GM19467 (cell line): ENCODE data around the gene AGMO.
"Not testable (repeated sequence)": the region's sequence is repeated elsewhere in the genome, so short reads cannot be mapped to it uniquely, and the experiment has no call there.

Source experiments
- ATAC-seq: cut with Tn5 transposase; IDR thresholded peaks from one replicate; pipeline ENCODE4 v1.9.1; 2021; ENCODE audit warnings: mild to moderate bottlenecking, moderate library complexity; ENCODE audit not compliant: unreplicated experiment

The AGMO gene

DNA sequence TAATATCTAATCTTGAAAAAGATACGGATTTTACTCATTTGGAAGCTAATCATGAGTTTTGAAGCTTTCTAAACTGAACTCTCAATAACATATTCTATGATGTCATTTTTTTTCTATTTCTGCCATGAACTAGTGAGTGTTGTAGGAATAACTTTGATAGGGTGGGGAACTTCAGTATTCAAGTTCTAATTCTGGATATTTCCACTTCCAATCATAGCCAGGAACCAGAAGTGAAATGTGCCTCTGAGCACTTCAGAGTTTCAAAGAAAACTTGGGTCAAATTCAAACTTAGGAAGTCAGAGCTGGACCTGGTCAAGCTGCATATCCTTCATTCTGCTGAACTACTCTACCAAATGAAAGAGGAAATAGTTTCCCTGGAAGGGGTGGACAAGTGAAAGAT, 847 bp downstream of the AGMO start:
- no peak for ATAC-seq

DNA sequence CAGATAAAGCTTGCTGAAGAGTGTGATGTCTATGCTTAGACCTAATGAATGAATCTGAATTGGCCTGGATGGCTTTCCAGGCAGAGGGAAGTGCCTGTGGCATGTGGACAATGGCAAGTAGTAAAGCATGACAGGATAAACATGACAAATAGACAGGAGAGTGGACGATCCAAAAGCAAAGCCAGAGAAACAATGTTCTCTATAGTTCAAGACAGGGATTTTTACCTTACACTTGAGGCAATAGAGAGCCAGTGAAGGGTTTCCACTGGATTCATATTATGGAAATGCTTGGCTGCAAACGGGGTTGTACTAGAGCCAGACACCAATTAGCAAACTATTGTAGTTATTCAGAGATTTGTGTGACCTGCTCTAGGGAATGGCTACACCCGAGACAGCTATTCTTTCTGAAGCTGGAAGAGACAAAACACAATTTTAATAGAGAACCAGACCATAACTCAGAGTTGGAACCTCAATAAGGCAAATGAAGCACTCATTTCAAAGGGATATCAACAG, 2.3 kb downstream of the AGMO start:
- no peak for ATAC-seq

DNA sequence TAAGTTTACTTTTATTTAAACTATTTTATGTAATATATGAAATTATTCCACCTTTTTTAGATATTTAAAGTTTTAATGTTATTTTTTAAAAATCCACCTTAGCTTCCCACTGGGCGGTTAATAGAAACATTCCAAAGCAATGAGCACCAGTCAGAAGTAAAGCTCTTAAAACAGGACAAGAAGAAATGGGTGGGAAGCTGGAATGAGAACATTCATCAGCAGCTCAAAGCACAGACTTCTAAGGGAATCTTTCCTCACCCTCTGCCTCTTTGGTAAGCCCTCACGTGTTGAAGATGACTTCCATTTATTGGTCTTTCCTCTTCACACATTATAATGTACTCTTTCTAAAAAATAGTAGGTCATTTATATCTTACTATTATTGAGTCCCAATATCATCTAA, 3.1 kb downstream of the AGMO start:
- no peak for ATAC-seq

DNA sequence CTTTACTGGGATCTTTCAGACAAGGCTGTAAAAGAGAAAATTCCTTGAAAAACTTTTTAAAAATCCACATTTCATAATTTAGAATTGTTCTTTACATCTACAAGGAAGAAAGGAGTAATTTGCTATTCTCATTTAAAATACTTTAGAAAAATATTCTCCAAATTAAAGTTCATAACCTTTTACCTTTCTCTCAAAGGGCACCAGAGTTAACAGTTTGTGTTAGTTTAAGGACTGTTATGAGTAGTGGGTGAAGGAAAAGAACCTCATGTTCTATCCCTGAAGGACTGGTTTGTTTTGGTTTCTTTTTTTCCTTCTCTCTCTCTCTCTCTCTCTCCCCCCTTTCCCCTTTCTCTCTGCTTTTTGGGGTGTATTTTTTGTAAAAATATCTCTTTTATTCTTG, 4.1 kb downstream of the AGMO start:
- no peak for ATAC-seq

DNA sequence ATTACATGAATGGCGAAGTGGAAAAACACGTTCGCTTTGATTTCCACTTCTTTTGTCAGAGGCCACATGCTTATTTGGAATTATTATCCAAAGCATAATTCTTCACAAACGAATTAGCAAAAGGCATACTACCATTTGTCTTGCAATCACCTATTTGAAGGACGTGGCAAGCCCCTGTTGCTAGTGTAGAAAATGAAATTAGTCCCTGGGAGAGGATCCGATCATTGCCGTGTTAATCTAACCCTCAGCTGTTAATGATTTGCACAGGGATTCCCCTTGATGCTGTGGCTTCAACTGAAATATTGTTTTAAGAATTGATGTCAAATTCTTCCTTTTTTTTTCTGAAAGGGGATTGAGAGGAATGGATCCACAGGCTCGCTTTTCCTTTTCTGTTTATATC, 4.6 kb downstream of the AGMO start:
- no peak for ATAC-seq

DNA sequence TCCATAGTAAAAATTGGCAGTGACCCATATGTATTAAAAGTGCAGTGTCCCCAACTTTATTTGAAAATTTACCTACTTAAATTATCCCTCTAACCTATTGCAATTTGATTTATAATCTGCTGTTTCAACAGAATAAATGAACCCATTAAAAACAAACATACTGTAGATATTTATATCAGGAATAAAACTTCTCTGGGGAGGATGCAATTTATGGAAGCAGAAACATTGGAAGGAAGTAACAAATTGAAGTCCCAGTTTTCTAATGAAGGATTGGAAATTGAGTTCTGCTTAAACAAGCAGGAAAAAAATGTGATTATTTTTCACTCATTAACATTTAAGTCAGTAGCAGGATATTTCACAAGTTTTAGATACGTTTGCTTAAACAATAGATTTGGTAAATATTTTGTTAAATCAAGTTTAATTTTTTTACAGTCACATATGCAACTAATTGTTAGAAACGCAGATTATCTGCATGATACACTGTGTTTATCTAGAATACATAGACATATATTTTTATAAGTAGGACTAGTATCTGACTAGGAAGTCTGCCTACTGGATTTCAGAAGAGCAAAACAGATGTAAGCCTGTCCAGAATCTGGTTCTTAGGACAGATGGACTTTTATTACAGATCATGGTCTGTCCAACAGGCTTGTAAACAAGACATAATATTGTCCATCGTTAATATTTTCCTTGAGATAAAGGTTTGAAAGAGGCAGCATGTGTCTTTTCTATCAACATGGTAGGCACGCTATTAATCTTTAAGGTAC, 5.3 kb downstream of the AGMO start:
- ATAC-seq: no peak

DNA sequence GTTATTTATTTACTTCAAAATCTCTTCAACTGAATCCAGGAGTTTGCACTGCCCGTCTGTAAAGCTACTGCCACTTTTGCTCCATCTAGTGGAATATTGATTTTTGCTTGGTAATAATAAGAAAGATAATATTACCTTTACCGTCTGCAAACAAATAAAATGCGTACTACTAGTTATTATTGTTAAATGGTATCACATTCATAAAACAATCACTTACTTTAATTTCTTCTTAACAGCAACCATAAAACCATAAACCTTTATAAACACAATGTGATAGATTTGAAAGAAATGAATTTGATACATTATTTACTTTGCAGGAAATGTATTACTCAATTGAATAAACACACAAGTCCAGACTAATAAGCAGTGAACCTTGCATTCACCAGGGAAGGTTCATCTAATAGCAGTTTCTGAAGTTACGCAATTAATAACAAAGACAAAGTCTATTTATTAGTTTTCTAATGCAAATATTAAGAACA, 6.4 kb downstream of the AGMO start:
- no peak for ATAC-seq

DNA sequence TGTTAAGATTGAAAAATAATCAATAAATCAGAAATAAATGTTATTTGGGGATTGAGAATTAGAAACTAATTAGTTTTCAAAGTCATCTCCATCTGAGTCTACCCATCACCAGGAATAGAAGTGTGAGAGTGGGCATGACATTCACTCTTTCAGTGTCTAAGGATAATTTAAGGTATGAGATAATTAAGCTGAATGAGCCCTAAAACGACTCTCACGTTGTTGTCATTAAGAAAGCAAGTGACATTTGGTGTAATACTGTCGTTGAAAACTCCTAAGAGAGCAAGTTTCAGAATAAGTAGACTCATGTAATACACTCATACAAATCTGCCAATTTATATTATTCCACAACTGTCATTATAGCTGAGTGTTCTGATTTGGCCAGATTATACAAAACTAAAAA, 7.1 kb downstream of the AGMO start:
- ATAC-seq: no peak

DNA sequence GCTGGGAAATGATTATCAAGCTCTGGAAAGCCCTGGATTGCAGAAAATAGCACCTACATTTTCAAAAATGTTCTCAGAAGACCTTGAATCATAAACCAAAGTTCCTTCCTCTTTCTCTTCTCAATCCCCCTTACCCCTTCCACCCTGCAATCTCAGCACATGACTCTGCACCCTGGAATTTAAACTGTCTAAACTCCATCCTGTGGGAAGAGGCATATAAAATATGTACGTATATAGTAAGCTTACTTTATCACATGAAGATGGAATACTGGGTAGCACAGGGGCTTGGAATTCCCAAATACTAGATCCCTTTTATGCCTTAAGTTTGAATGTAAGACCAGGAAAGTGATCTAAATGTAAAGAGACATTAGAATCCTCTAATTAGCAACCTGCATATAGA, 7.7 kb downstream of the AGMO start:
- no peak for ATAC-seq

DNA sequence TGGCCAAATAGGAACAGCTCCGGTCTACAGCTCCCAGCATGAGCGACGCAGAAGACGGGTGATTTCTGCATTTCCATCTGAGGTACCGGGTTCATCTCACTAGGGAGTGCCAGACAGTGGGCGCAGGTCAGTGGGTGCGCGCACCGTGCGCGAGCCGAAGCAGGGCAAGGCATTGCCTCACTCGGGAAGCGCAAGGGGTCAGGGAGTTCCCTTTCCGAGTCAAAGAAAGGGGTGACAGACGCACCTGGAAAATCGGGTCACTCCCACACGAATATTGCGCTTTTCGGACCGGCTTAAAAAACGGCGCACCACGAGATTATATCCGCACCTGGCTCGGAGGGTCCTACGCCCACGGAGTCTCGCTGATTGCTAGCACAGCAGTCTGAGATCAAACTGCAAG, 14.5 kb downstream of the AGMO start:
- not testable (repeated sequence) for ATAC-seq

DNA sequence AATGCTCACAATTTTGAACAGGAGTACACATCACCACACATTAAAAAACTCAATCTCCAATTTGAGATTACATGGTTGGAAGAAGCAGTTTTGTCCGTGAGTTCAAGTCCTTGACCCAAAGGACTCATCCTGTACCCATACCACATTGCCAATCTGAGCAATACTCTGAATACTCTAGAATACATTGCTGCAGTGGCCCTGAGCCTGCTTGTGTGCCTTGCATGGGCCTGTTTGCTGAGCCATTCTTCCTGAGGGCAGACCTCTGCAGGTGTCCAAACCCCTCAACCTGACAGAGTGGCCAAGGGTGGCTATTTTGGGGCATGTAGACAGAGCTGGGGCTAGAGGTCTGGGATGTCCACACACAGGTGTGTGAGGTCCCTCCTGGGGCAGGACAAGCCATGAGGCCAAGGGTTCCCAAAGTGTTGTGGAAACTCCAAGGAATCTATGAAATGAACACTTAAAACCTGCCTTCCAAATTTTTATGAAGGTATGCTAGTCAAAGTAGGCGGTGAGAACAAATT, 15.5 kb downstream of the AGMO start:
- no peak for ATAC-seq

DNA sequence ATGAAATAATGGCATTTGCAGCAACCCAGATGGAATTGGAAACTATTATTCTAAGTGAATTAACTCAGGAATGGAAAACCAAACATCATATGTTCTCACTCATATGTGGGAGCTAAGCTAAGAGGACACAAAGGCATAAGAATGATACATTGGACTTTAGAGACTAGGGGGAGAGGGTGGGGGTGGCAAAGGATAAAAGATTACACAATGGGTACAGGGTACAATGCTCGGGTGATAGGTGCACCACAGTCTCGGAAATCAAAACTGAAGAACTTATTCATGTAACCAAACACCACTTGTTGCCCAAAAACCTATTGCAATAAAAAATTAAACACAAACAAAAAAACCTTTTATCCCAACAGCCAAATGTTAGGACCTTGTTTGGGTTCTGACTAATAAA, 17.8 kb downstream of the AGMO start:
- no peak for ATAC-seq

DNA sequence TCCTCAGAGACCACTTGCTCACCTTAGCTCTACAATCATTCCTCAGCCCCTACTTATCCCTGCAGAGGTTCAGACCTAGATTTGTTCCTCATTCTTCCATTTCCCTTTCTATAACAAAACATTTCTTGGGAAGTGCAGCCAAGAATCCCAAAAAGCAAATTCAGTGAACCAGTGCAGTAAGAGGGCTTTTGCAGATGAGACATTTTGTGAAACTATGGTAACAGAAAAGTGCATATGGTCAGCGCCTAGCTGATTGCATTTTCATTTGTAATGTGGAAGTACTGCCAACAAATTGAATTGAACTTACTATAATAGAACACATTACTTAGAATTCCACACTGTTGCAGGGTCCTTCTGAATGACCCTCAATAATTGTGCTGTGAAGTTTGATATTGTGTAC, 18.6 kb downstream of the AGMO start:
- no peak for ATAC-seq

DNA sequence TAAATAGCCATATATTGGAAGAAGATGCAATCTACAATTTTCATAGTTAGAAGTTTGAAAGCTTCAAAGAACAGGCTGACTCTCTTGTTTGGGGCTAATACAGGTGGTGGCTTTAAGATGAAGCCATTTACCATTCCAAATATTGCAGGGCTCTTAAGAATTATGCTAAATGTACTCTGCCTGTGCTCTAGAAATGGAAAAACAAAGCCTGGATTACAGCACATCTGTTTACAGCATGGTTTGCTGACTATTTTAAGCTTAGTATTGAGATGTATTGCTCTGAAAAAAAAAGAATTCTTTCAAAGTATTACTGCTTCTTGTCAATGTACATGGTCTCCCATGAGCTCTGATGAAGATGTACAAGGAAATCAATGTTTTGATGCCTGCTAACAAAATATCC, 34.2 kb downstream of the AGMO start:
- ATAC-seq: no peak

DNA sequence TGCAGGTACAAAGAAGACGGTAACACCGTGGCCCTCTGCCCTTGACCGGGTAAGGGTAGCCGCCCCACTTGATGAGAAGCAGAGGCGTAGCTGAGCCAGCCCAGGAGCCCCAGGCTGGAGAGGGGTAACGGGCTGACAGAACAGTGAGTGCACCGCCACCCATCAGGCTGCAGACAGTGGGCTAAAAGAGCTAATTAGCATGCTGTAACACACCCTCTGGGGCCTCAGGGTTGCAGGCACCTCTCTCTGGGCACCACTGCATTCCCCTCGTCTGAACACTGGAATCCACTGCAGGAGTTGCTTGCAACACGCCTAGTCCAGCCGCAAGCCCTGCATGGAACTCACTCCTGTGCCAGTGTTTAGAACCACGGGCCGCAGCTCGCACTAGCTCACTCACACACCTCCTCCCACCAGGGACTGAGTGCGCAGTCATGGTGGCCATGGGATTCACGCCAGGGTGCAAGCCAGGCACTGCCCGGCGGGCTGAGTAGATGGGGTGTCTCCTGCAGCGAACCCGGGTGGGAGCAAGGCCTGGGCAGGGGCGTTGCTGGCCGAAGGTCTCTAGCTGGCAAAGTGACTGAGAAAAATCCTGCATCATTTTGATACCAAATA, 36.1 kb downstream of the AGMO start:
- no peak for ATAC-seq

DNA sequence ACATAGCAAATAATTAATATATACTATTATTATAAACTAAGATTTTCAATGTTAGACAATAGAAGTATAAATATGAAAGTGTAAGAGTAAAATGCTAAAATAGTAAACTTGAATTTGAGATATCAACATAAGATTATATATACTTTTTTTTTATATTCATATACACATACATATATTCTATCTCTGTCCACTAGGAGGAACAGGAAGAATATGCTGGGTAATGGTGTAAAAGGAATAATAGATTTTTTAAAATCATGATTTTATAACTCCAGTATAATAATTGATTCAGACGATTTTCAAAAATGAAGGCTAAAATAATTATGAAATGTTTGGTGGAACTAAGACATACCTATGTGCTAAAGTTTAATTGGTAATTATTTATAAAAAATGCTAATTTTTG, 37.7 kb downstream of the AGMO start:
- ATAC-seq: no peak

DNA sequence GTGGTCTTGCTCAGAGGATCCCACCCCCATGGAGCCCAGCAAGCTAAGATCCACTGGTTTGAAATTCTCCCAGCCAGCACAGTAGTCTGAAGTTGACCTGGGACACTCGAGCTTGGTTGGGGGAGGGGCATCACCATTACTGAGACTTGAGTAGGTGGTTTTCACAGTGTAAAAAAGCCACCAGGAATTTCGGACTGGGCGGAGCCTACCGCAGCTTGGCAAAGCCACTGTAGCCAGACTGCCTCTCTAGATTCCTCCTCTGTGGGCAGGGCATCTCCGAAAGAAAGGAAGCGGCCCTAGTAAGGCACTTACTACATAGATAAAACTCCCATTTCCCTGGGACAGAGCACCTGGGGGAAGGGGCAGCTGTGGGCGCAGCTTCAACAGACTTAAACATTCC, 44.0 kb downstream of the AGMO start:
- not testable (repeated sequence) for ATAC-seq

DNA sequence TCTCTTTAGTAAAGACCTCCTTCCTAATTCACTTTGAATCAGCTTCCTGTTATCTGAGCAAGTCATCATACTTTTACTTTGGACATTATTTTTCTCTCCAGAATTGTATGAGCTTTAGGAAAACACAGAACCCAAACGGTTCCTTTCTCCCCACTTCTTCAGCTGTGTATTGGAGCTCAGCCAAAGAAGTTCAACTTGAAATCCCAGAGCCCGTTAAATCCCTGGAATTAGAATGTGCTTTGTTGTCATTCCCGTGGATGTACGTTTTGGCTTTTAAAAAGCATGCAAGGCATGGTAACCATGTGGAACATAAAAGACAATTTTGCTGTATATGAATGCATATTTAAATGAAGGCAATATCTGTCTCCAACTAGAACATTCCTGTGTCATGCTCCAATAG, 46.6 kb downstream of the AGMO start:
- ATAC-seq: no peak

DNA sequence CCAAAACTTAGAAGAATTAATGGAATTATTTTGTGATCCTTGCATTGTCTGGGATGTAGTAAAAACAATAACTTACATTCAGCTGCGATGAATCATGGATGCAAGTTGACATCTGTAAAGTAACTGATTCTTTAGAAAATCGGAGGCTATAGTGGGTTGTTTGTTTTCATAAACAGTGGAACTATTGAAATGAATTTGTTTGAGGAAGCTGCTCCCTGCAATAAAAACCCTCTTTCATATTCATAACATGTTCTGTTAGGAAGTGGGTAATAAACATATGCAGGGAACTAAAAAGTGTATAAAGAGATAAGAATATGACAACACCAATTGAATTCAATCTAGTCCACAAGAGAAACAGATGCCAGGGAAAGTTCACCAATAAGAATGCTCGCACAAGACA, 53.6 kb downstream of the AGMO start:
- ATAC-seq: no peak

DNA sequence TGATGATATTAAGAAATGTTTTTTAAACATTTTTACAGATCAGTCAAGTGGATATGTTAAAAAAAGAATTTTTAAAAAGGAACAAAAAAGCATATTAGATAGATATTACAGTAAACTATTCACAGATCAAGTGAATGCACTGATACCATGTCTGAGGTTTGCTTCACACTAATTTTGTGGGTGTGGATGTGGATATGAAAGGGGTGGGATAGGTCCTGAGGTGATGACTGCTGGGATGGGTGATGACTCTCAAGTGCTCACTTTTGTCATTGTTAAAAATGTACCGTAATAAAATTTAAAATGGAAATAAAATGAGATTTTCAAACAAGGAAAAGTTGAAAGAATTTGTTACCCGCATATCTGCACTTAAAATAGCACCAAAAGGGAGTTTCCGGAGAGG, 54.1 kb downstream of the AGMO start:
- no peak for ATAC-seq

DNA sequence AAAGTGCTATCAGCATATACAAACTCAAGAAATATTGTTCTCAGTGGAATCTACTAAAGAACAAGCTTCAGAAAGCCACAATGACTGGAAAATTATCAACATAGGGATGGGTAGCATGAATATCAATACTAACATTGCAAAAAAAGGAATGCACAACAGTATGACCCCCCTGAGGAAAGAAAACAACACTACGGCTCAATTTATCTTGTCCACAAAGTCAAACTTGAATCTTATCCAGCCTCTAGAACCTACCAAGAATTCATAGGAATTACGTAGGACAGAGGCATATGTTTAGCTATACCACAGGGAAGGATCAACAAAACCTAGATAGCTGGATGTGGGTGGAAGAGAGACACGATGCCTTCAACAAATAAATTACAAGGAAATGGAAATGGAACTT, 54.6 kb downstream of the AGMO start:
- no peak for ATAC-seq

DNA sequence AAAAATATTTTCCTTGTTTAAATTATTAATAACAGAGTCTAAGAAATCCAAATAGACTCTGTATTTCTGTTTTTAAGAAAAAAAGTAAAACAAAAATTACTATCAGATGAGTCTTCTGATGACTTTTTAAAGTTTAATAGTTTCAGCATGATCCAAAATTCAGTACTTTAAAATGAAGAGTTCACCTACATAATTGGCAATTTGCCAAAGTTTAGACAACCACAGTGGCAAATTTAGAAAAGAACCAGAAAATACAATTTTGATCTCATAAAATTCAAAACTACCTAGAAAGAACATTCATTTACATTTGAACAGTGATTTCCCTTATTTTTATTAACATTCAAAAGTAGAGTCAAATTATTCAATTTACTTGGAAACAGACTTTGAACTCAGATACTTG, 56.1 kb downstream of the AGMO start:
- no peak for ATAC-seq
